Measurements from ENCODE around the gene MCHR1. TPM values are rescaled to one million over a fixed set of nuclear protein-coding genes. Genes with fewer than 3 reads are reported as not detected.

MCHR1 gene
- polyA plus RNA-seq, 1 of the 3 experiments (the other 2 are of a cell fraction), result 0.33 TPM

GRCh38 chr22:40691532-40691931 is 12.2 kb downstream of the MCHR1 start:
- H2AFZ ChIP-seq (ENCODE audit: low read depth), result no peak overlapping the region
- H3F3A ChIP-seq (replicated peaks; ENCODE audit: insufficient read depth), result no peaks in the 10 kb centered on the region
- H3K9ac ChIP-seq, result no peak overlapping the region
- H3K36me3 ChIP-seq (replicated peaks in 1 of 2; ENCODE audit: control insufficient read depth in 1 of 2, insufficient read depth in 2 of 2, low read length in 1 of 2), result no peaks in the 10 kb centered on the region
- no peaks in the 10 kb centered on the region for H3K9me3 ChIP-seq
- H3K79me2 ChIP-seq (ENCODE audit: insufficient read depth), result no peaks in the 10 kb centered on the region
- CTCF ChIA-PET, result interaction anchor here (1.9 kb wide), 1 partner anchor 8 kb away, joined by 9 read pairs; no protein-coding TSS in a partner anchor
- TF ChIP-seq JUND (IDR thresholded peaks at IDR 0.05) (no peak), SMC3 (IDR thresholded peaks at IDR 0.05; ENCODE audit: low read depth, low read length) (no peak), EZH2phosphoT487 (IDR thresholded peaks at IDR 0.05; ENCODE audit: borderline replicate concordance, low read depth) (no peak), RXRA (IDR thresholded peaks at IDR 0.05; ENCODE audit: borderline replicate concordance, low read depth) (no peak), FOSL2 (IDR thresholded peaks at IDR 0.05; ENCODE audit: borderline replicate concordance, low read depth) (no peak), CTCF (IDR thresholded peaks at IDR 0.05) (no peak)
- H4K20me1 ChIP-seq (ENCODE audit: insufficient read depth), result no peaks in the 10 kb centered on the region
- POLR2A ChIA-PET, result no interaction called here
- peaks cover 0 to 2% of the 10 kb centered on the region in 2 experiments; a peak in 1 of 4 replicates for H3K4me1 ChIP-seq (ENCODE audit: control insufficient read depth in 1 of 2, insufficient read depth in 2 of 2, low read depth in 1 of 2, low read length in 1 of 2)
- no peak for DNase-seq
- H3K4me2 ChIP-seq, result no peak overlapping the region
- no peaks in the 10 kb centered on the region for H3K9me2 ChIP-seq
- H3K27me3 ChIP-seq (ENCODE audit: insufficient read depth), result no peaks in the 10 kb centered on the region
- H3K4me3 ChIP-seq (ENCODE audit: low read depth in 2 of 2, low read length in 1 of 2), result no peak overlapping the region
- H3K27ac ChIP-seq (ENCODE audit: low read depth in 2 of 2, low read length in 1 of 2), result no peak overlapping the region

DNA sequence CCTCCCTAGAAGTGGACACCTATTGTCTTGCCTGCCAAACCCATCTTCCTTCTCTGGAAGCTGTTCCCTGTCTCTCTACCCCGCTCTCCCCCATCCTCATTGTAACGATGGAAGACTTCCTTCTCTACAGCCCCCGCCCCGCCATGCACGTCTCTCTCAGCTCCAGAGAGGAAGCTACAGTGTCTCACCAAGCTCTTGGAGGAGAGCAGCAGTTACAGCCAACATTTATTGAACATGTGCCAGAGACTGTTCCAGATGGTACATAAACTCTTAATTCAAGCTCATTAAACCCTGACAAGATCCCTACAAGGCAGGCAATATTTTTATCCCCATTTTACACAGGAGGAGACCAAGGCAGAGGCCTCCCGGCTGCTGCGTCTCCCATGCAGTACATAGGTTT is 15.1 kb downstream of the MCHR1 start:
- H3K27me3 ChIP-seq (ENCODE audit: insufficient read depth), result no peaks in the 10 kb centered on the region
- peaks cover 0 to 2% of the 10 kb centered on the region in 2 experiments; a peak in 1 of 4 replicates for H3K4me1 ChIP-seq (ENCODE audit: control insufficient read depth in 1 of 2, insufficient read depth in 2 of 2, low read depth in 1 of 2, low read length in 1 of 2)
- H2AFZ ChIP-seq (ENCODE audit: low read depth), result no peak overlapping the region
- H3K79me2 ChIP-seq (ENCODE audit: insufficient read depth), result no peaks in the 10 kb centered on the region
- ChIA-PET POLR2A (no interaction called here), CTCF (interaction anchor here (1.0 kb wide), 2 partner anchors 10 to 65 kb away, joined by 3 read pairs; no protein-coding TSS in a partner anchor)
- no peak overlapping the region for H3K9ac ChIP-seq
- no peaks in the 10 kb centered on the region for H3K9me2 ChIP-seq
- TF ChIP-seq, protein P1, sequence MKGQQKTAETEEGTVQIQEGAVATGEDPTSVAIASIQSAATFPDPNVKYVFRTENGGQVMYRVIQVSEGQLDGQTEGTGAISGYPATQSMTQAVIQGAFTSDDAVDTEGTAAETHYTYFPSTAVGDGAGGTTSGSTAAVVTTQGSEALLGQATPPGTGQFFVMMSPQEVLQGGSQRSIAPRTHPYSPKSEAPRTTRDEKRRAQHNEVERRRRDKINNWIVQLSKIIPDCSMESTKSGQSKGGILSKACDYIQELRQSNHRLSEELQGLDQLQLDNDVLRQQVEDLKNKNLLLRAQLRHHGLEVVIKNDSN (IDR thresholded peaks at IDR 0.05; ENCODE audit: borderline replicate concordance, low read depth), result no peak
- no peak for TF ChIP-seq FOXM1 (IDR thresholded peaks at IDR 0.05; ENCODE audit: low read depth)
- TF ChIP-seq ELF1 (IDR thresholded peaks at IDR 0.05), result no peak
- no peak for TF ChIP-seq RAD21 (IDR thresholded peaks at IDR 0.05; ENCODE audit: low read length)
- no peak for TF ChIP-seq MXI1 (IDR thresholded peaks at IDR 0.05; ENCODE audit: low read depth, low read length)
- TF ChIP-seq RXRA (IDR thresholded peaks at IDR 0.05; ENCODE audit: borderline replicate concordance, low read depth), result no peak
- TF ChIP-seq CTCF (IDR thresholded peaks at IDR 0.05), result no peak
- no peak for TF ChIP-seq RFX5 (IDR thresholded peaks at IDR 0.05; ENCODE audit: low read length)
- TF ChIP-seq GABPA (IDR thresholded peaks at IDR 0.05; ENCODE audit: low read depth), result no peak
- TF ChIP-seq CHD2 (IDR thresholded peaks at IDR 0.05; ENCODE audit: low read length, partially characterized antibody), result no peak
- no peak overlapping the region for H3K4me2 ChIP-seq
- H3K27ac ChIP-seq (ENCODE audit: low read depth in 2 of 2, low read length in 1 of 2), result no peak overlapping the region
- no peaks in the 10 kb centered on the region for H3K9me3 ChIP-seq
- WGBS (ENCODE audit: low lambda C conversion rate), result 95% methylated on average over 7 of the region's 7 CpGs
- H3K36me3 ChIP-seq (replicated peaks in 1 of 2; ENCODE audit: control insufficient read depth in 1 of 2, insufficient read depth in 2 of 2, low read length in 1 of 2), result no peaks in the 10 kb centered on the region
- H3F3A ChIP-seq (replicated peaks; ENCODE audit: insufficient read depth), result no peaks in the 10 kb centered on the region
- no peaks in the 10 kb centered on the region for H4K20me1 ChIP-seq (ENCODE audit: insufficient read depth)
- no peak for DNase-seq
- no peak overlapping the region for H3K4me3 ChIP-seq (ENCODE audit: low read depth in 2 of 2, low read length in 1 of 2)

Data from SK-N-SH (cell line).